KMS-11 (cell line): ENCODE results near the gene LGALS7B.
"Not testable (repeated sequence)": the region's sequence is repeated elsewhere in the genome, so short reads cannot be mapped to it uniquely, and the experiment has no call there.

Experiments
- H2AFZ ChIP-seq: fragments of 200-600 bp; sonication (generic); 2 replicates; pipeline ENCODE4 v1.6.1; 2016; ENCODE audit warnings: antibody characterized with exemption, mixed run types, low read depth
- H3K27ac ChIP-seq: fragments of 200-600 bp; sonication (generic); 2 replicates; pipeline ENCODE4 v1.6.1; 2016; ENCODE audit warnings: mild to moderate bottlenecking, mixed run types
- H3K27me3 ChIP-seq: fragments of 200-600 bp; sonication (generic); 2 replicates; pipeline ENCODE4 v1.6.1; 2017; ENCODE audit warnings: mild to moderate bottlenecking, low read depth, mixed run types, moderate library complexity; ENCODE audit not compliant: insufficient read depth
- H3K36me3 ChIP-seq: fragments of 200-600 bp; sonication (generic); 2 replicates; pipeline ENCODE4 v1.6.1; 2017; ENCODE audit warnings: mild to moderate bottlenecking, mixed run types; ENCODE audit not compliant: insufficient read depth
- H3K4me1 ChIP-seq: fragments of 200-600 bp; sonication (generic); 2 replicates; pipeline ENCODE4 v1.6.1; 2016; ENCODE audit warnings: mild to moderate bottlenecking, low read depth, mixed run types; ENCODE audit not compliant: poor library complexity, severe bottlenecking
- H3K4me2 ChIP-seq: fragments of 200-600 bp; sonication (generic); 2 replicates; pipeline ENCODE4 v1.7.0; 2016; ENCODE audit warnings: mild to moderate bottlenecking, mixed run types
- H3K4me3 ChIP-seq: fragments of 200-600 bp; sonication (generic); IDR thresholded peaks from 2 replicates; pipeline ENCODE4 v1.6.1; 2017; ENCODE audit warnings: low read depth, low read length, mixed read lengths; ENCODE audit not compliant: insufficient read depth
- H3K79me2 ChIP-seq: fragments of 200-600 bp; sonication (generic); 2 replicates; pipeline ENCODE4 v1.6.1; 2016; ENCODE audit warnings: low read depth, mixed run types; ENCODE audit not compliant: insufficient read depth
- H3K9ac ChIP-seq: fragments of 200-600 bp; sonication (generic); 2 replicates; pipeline ENCODE4 v1.6.1; 2016; ENCODE audit warnings: mild to moderate bottlenecking, mixed run types
- H4K20me1 ChIP-seq: fragments of 200-600 bp; sonication (generic); 2 replicates; pipeline ENCODE4 v1.6.1; 2016; ENCODE audit warnings: mild to moderate bottlenecking, mixed run types; ENCODE audit not compliant: insufficient read depth
- CTCF ChIP-seq: fragments of 200-600 bp; sonication (generic); conservative IDR thresholded peaks from 2 replicates; pipeline ENCODE4 v1.6.1; 2017; ENCODE audit warnings: low read depth, mild to moderate bottlenecking, antibody characterized with exemption, low read length, moderate library complexity, mixed read lengths

LGALS7B gene

DNA sequence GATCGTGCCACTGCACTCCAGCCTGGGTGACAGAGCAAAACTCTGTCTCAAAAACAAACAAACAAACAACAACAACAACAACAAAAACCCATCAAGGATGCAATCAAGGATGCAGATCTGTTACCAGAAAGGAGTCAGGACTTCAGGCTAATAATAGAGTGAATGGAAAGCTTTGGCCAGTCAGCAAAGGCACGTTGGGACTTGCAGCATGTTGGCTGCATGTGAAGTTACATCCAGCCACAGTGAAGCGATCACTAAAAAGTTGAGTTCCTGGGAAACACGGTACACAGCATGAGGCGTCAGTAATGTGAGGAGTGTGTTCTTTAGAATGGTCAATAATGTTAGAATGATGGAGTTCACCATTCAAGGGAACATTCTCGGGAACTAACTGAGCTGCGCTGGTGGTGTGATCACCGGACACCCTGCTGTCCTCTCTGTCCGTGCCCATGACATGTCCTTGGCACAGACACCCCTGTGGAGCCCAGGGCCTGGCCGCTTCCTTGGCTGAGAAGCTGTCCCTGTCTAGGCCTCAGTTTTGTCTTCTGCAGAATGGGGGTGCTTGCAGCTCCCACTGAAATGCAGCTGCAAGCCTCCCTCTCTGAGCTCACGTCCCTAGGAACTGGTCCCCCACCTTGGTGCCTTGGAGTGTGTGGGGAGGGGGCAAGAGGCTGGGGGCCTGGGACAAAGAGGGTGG, 2.3 kb upstream of the LGALS7B start:
- no peaks in the 10 kb centered on the region for H4K20me1 ChIP-seq

DNA sequence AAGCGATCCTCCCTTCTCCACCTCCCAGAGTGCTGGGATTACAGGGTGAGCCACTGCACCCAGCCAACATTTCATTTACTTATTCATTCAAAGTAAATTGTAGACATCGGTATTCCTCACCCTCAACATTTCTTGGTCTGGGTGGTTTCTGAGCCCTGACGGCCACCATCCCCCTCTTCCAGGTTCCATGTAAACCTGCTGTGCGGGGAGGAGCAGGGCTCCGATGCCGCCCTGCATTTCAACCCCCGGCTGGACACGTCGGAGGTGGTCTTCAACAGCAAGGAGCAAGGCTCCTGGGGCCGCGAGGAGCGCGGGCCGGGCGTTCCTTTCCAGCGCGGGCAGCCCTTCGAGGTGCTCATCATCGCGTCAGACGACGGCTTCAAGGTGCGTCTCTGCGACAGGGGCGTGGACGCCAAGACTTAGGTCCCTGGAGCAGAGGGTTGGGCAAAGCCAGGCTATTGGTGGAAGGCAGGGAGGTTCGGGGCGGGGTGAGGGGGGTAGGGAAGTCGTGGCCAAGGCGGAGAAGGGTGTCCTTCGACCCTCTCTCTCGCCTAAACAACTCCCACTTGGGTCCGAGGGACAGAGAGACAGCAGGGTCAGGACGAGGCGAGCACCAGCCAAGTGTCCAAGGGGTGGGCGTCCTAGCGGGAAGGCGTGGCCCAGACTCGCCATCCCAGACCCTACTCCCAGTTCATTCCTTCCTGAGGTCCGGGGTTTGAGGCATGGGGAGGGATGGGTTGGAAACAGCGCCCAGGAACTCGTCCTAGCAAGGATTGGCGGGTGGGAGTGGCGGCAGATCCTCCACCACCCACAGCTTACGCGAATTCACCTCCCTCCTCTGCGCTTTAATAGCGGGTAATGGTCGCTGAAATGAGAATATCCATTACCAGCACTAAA, 1.8 kb downstream of the LGALS7B start:
- H3K27me3 ChIP-seq, H4K20me1 ChIP-seq, H3K36me3 ChIP-seq, H3K4me3 ChIP-seq, H3K27ac ChIP-seq, H2AFZ ChIP-seq, H3K4me2 ChIP-seq, H3K9ac ChIP-seq, H3K4me1 ChIP-seq, H3K79me2 ChIP-seq: not testable (repeated sequence)

More for the DNA sequence above, 2.3 kb upstream of the LGALS7B start:
- H2AFZ ChIP-seq: no peak overlapping the region
- TF ChIP-seq CTCF: no peak
- no peak overlapping the region for H3K4me2 ChIP-seq
- H3K79me2 ChIP-seq: no peaks in the 10 kb centered on the region
- H3K4me3 ChIP-seq: no peak overlapping the region
- H3K27ac ChIP-seq: no peak overlapping the region
- H3K27me3 ChIP-seq: peaks cover 4% of the 10 kb centered on the region; the same call in 1 of the 2 replicates
- no peak overlapping the region for H3K9ac ChIP-seq
- no peaks in the 10 kb centered on the region for H3K36me3 ChIP-seq
- H3K4me1 ChIP-seq: no peaks in the 10 kb centered on the region

- not testable (repeated sequence) for H3K27ac ChIP-seq, H4K20me1 ChIP-seq, H3K9ac ChIP-seq, H3K79me2 ChIP-seq, H2AFZ ChIP-seq, H3K27me3 ChIP-seq, H3K4me3 ChIP-seq, H3K4me2 ChIP-seq, H3K36me3 ChIP-seq, H3K4me1 ChIP-seq
Observed at GRCh38 chr19:38791451-38792064, 2.6 kb downstream of the LGALS7B start.

DNA sequence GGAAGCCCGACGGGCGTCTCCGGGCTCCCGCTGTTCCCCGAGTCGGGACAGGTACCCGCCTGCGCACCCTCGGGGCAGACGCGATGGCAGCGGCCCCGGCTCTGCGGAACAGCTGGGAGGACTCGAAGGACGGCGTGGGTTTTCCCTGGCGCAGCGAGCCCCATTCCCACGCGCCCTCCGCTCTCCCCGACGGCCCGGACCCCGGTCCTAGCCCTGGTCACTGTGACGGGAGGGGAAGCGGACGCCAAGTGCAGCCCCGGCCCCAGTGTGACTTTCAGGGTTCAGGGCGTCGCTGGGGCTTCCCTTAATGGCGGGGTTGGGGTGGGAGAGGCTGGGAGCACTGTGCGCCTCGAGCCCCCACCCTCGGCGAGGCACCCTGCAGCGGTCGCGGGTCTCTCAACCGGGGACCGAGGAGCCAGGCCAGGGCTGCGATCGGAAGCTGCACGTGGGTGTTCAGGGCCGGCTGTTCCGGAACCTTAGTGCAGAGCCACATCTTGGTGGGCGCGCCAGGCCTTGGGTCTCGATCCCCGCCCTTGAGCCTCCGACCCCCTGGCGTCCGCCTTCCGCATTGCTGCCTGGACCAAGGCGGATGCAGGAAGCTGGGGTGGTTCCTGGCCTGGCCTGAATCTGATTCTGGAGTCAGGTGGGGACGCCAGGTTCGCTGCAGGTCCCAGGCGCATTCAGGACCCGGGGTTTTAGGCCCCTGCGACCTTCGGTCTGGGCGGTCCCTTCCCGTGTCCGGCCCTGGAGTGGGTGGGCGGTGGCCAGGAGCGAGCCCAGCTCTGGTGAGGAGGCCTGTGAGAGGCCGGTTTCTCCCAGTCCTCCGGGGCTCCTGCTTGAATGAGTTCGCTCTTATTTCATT, 3.5 kb downstream of the LGALS7B start:
- Histone ChIP-seq H3K79me2 (no peaks in the 10 kb centered on the region), H2AFZ (no peak overlapping the region), H3K27ac (no peak overlapping the region), H3K9ac (no peak overlapping the region), H3K4me2 (no peak overlapping the region), H3K36me3 (no peaks in the 10 kb centered on the region), H4K20me1 (no peaks in the 10 kb centered on the region), H3K4me1 (no peaks in the 10 kb centered on the region), H3K4me3 (no peak overlapping the region), H3K27me3 (no peaks in the 10 kb centered on the region)
- TF ChIP-seq CTCF: no peak

DNA sequence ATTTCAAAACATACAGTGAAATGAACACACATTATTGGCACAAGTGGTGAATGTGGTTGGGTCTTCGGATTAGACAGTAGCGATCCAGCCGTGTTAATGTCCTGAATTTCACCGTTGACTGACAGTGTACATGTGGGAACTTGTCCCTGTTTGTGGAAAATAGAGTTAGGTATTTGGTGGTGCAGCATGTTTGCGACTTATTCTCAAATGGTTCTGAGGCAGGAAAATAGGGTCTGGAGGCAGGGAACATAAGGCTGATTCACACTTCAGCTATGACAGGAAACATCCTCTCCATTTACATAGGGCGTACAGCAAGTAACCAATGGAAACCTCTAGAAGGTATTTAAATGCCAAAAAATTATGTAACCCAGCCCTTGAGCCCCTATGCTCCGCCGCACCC, 4.2 kb downstream of the LGALS7B start:
- H3K9ac ChIP-seq: no peak overlapping the region
- H3K4me1 ChIP-seq: no peaks in the 10 kb centered on the region
- H2AFZ ChIP-seq: no peak overlapping the region
- no peak for TF ChIP-seq CTCF
- H3K4me3 ChIP-seq: no peak overlapping the region
- H3K4me2 ChIP-seq: no peak overlapping the region
- H3K27me3 ChIP-seq: no peaks in the 10 kb centered on the region
- no peaks in the 10 kb centered on the region for H4K20me1 ChIP-seq
- H3K79me2 ChIP-seq: no peaks in the 10 kb centered on the region
- H3K27ac ChIP-seq: no peak overlapping the region
- no peaks in the 10 kb centered on the region for H3K36me3 ChIP-seq
